GM12874 (cell line): ENCODE data around the gene CFAP58.

ENCODE experiments used
- CTCF ChIP-seq: IDR thresholded peaks from 2 replicates; pipeline ENCODE4 v1.5.1; 2011; ENCODE audit warnings: low read depth, mild to moderate bottlenecking, control low read depth, low read length, moderate library complexity; ENCODE audit not compliant: insufficient read depth

Gene CFAP58

DNA sequence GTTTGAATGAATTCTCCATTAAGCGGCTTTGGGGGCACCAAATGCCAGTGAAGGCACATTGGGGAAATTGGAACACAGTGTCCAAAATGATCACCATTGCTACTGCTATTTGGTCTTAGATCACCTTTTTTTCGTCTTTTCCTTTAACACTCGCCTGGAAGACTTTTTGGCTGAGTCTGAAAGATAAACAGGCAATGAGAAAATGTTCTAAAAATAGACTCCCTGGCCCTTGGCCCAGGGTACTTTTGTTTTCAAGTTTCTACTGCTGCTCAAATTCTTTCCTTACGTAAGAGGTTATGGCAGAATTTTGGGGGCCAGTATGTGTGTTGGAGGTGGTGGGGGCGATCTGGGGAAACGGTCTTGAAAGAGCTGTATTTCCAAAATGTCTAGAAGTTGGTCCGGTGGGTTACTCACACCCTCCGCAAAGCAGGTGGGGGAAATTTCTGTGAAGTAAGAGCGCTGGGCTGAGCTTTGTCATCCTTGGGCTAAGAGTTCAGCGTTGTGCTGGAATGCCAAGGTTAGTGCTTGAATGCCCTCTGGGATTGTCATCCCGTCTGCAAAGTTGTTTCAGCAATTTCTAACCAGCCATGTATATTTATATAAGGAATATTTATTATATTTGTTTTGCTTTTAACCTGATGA is 14.0 kb upstream of the CFAP58 start:
- no peak for TF ChIP-seq CTCF

GRCh38 chr10:104340111-104340526 is 13.5 kb upstream of the CFAP58 start:
- no peak for TF ChIP-seq CTCF

GRCh38 chr10:104340641-104341040 is 13.0 kb upstream of the CFAP58 start:
- no peak for TF ChIP-seq CTCF

GRCh38 chr10:104342941-104343411 is 10.7 kb upstream of the CFAP58 start:
- no peak for TF ChIP-seq CTCF

- TF ChIP-seq CTCF = no peak
These were observed 9.4 kb upstream of the CFAP58 start for GRCh38 chr10:104344219-104344618.

DNA sequence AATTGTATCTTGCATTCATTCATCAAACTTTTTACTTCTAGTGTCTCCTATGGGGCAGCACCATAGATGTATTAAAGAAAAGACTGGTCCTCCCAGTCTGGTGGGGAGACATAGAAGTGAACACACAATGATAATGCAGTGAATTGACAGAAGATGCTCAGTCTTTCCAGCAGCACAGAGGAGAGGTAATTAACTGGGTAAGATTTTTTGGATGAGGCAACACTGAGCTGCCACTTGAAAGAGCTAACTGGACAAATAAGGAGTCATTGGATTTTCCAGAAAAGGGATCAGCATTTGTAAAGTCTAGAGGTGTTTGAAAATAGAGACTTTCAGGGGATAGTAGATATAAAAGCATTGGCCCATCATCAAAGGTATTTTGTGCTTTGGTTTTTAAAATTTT is 8.1 kb upstream of the CFAP58 start:
- no peak for TF ChIP-seq CTCF

DNA sequence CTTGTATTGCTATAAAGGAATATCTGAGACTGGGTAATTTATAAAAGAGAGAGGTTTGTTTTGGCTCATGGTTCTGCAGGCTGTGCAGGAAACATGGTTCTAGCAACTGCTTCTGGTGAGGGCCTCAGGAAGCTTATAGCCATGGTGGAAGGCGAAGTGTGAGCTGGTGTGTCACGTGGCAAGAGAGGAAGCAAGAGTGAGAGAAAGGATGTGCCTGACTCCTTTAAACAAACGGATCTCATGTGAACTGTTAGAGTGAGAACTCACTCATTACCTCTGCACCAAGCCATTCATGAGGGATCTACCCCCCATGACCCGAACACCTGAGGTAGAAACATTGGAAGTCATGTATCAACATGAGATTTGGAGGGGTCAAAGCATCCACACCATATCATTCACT is 7.7 kb upstream of the CFAP58 start:
- TF ChIP-seq CTCF = no peak
